HepG2 (cell line): ENCODE results near the gene VWA7. TPM values are rescaled to one million over a fixed set of nuclear protein-coding genes. Genes with fewer than 3 reads are reported as not detected.
A peak's percentile ranks its signal among the peaks of the same experiment; 100 is the strongest.

Experiments
- FOXC1 ChIP-seq: sonication (generic); formaldehyde crosslinking; IDR thresholded peaks from 2 replicates; pipeline ENCODE4 v1.8.0; 2022; ENCODE audit warnings: mild to moderate bottlenecking, missing genetic modification reagents, borderline replicate concordance
- FOXO1 ChIP-seq: sonication (generic); formaldehyde crosslinking; IDR thresholded peaks from 2 replicates; pipeline ENCODE4 v1.4.0; 2020; ENCODE audit warnings: missing genetic modification reagents
- ISL2 ChIP-seq: sonication (generic); formaldehyde crosslinking; IDR thresholded peaks from 2 replicates; pipeline ENCODE4 v1.5.0; 2020; ENCODE audit warnings: missing genetic modification reagents
- ISX ChIP-seq: sonication (generic); formaldehyde crosslinking; conservative IDR thresholded peaks from 2 replicates; pipeline ENCODE4 v1.5.0; 2020; ENCODE audit warnings: missing genetic modification reagents
- KDM3A ChIP-seq: IDR thresholded peaks from 2 replicates; pipeline ENCODE4 v1.6.1; 2018; ENCODE audit warnings: low read depth, missing compliant biosample characterization
- POLR2A ChIP-seq, 2 experiments: IDR thresholded peaks; 2 replicates each; pipeline ENCODE4 v1.6.1; 2011; ENCODE audit warnings: low read depth in 2 of 2, low read length in 2 of 2, mild to moderate bottlenecking in 1 of 2, moderate library complexity in 1 of 2; ENCODE audit not compliant: insufficient read depth in 1 of 2
- POLR2G ChIP-seq: fragments of 200-400 bp; formaldehyde crosslinking; IDR thresholded peaks from 2 replicates; pipeline ENCODE4 v1.6.1; 2018; ENCODE audit warnings: mild to moderate bottlenecking, low read depth, low read length, moderate library complexity
- RAD21 ChIP-seq: fragments of 450-650 bp; formaldehyde crosslinking; IDR thresholded peaks from 2 replicates; pipeline ENCODE4 v1.5.0; 2020; ENCODE audit warnings: mild to moderate bottlenecking
- REXO4 ChIP-seq: sonication (generic); formaldehyde crosslinking; IDR thresholded peaks from 2 replicates; pipeline ENCODE4 v1.8.0; 2022; ENCODE audit warnings: missing genetic modification reagents, mild to moderate bottlenecking, borderline replicate concordance
- RXRA ChIP-seq: sonication (generic); formaldehyde crosslinking; IDR thresholded peaks from 2 replicates; pipeline ENCODE4 v1.5.1; 2020; ENCODE audit warnings: missing genetic modification reagents
- SMC3 ChIP-seq: IDR thresholded peaks from 2 replicates; pipeline ENCODE4 v1.6.1; 2011; ENCODE audit warnings: low read length, improper control_type of control experiment
- SRF ChIP-seq: IDR thresholded peaks from 2 replicates; pipeline ENCODE4 v1.6.1; 2011; ENCODE audit warnings: mild to moderate bottlenecking, low read depth, low read length, moderate library complexity
- TARDBP ChIP-seq: sonication (generic); formaldehyde crosslinking; IDR thresholded peaks from 2 replicates; pipeline ENCODE4 v1.8.0; 2022; ENCODE audit warnings: mild to moderate bottlenecking, missing genetic modification reagents
- TFE3 ChIP-seq: IDR thresholded peaks from 2 replicates; pipeline ENCODE4 v1.6.1; 2016
- TSC22D2 ChIP-seq: sonication (generic); formaldehyde crosslinking; IDR thresholded peaks from 2 replicates; pipeline ENCODE4 v1.5.1; 2020; ENCODE audit warnings: missing genetic modification reagents, mild to moderate bottlenecking, borderline replicate concordance
- ZGPAT ChIP-seq: IDR thresholded peaks from 2 replicates; pipeline ENCODE4 v1.6.1; 2016; ENCODE audit warnings: mild to moderate bottlenecking
- ZNF883 ChIP-seq: sonication (generic); formaldehyde crosslinking; IDR thresholded peaks from 2 replicates; pipeline ENCODE4 v1.5.1; 2020; ENCODE audit warnings: mild to moderate bottlenecking, missing genetic modification reagents; ENCODE audit errors: not compliant biosample characterization
- polyA plus RNA-seq, 8 experiments: library from polyadenylated mRNA; depleted of rRNA in 3 of 8; stranded (reverse) in 7 of 8; unstranded in 1 of 8; fragments of >200 nt; fragmentation: Illumina TruSeq in 4 of 8; extraction: Trizol in 4 of 8; gene quantifications; 2 replicates each; pipeline versions ENCODE4 v1.2.1 to v1.2.3, GENCODE V29; 2011 to 2016; ENCODE audit warnings: low read depth in 4 of 8, missing spikeins in 1 of 8, mixed read lengths in 1 of 8; ENCODE audit not compliant: insufficient read depth in 1 of 8
- total RNA-seq, 5 experiments: library from RNA; depleted of rRNA; stranded (reverse); fragments of >200 nt; fragmentation: Illumina TruSeq; extraction: Trizol; gene quantifications; 2 replicates each; pipeline ENCODE4 v1.2.3, GENCODE V29; 2016; ENCODE audit warnings: low read depth in 1 of 5
- TF ChIP-seq, protein P1 (sequence below): sonication (generic); IDR thresholded peaks from 2 replicates; pipeline ENCODE4 v1.6.1; 2016; ENCODE audit warnings: low read depth, borderline replicate concordance
- TF ChIP-seq, protein P2 (sequence below), 2 experiments: sonication (generic) in 1 of 2; formaldehyde crosslinking in 1 of 2; IDR thresholded peaks; 2 replicates each; pipeline versions ENCODE4 v1.4.0 to v1.6.1; 2016 to 2020; ENCODE audit warnings: borderline replicate concordance in 1 of 2, low read depth in 1 of 2, mild to moderate bottlenecking in 1 of 2, missing genetic modification reagents in 1 of 2
- TF ChIP-seq, protein P3 (sequence below): IDR thresholded peaks from 2 replicates; pipeline ENCODE4 v1.6.1; 2016; ENCODE audit warnings: low read depth

The VWA7 gene
- total and polyA plus RNA-seq, 2 of the 13 experiments (the other 11 are each of a cell fraction or from before 2014, with no cell fraction given), result 0.86 to 3.3 TPM

DNA sequence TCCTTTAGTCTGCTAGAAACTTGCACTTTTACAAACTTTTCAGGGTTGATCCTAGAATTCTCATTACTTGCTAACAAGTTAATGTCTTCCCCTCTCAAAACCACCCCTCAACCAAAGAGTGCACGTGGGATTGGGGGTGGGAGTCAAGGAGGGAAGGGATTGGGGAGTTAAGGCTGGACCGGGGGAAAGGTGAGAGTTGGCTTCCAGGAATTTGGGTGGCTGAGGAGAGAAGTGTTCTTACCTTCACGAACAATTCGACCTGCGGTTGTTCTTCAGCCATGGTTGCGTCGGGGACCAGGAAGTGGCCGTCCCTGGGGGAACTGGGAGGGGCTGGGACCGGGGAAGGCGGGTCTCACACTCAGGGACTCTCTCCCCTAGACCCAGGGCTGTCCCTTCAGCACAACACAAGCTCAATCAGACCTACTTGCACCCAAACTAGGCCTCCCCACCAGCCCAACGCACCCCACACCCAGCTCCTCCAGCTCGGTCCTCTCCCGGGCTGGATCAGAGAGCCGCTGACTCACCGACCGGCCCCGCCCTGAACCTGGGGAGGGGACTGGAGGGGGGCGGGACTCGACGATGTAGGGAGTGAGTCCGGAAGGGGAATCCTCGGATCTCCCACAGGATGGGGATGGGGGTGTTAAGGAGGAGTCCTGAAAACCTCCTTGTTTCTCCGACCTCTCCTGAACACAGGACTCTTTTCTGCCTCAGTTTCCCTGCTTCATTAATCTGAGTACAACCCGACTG is 40.9 kb downstream of the VWA7 start, which contains the start of gene CLIC1 (continued):
- TF ChIP-seq TSC22D2 (CRISPR knock-in tag), result peak; percentile 55; the same call in 1 of the 2 replicates
- TF ChIP-seq POLR2A (IDR thresholded peaks at IDR 0.05; ENCODE audit: insufficient read depth in 1 of 2, low read depth in 2 of 2, low read length in 2 of 2), result peak in 1 of 2 experiments; percentile 68; a peak in 2 of 4 replicates
- TF ChIP-seq POLR2G, result peak; percentile 95
- peak; percentile 55; the same call in 1 of the 2 replicates for TF ChIP-seq TFE3 (CRISPR knock-in tag)
- TF ChIP-seq ZNF883 (CRISPR knock-in tag), result peak; percentile 35
- peak; percentile 86 for TF ChIP-seq KDM3A (CRISPR knock-in tag)
- TF ChIP-seq, protein P1, sequence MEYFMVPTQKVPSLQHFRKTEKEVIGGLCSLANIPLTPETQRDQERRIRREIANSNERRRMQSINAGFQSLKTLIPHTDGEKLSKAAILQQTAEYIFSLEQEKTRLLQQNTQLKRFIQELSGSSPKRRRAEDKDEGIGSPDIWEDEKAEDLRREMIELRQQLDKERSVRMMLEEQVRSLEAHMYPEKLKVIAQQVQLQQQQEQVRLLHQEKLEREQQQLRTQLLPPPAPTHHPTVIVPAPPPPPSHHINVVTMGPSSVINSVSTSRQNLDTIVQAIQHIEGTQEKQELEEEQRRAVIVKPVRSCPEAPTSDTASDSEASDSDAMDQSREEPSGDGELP, result peak; percentile 37; the same call in 1 of the 2 replicates
- peak; percentile 93 for TF ChIP-seq ZGPAT (CRISPR knock-in tag)
- TF ChIP-seq TARDBP (CRISPR knock-in tag), result 0 out of 2 replicates have a peak, but pooled peaks have one; percentile 58
- TF ChIP-seq, protein P2, sequence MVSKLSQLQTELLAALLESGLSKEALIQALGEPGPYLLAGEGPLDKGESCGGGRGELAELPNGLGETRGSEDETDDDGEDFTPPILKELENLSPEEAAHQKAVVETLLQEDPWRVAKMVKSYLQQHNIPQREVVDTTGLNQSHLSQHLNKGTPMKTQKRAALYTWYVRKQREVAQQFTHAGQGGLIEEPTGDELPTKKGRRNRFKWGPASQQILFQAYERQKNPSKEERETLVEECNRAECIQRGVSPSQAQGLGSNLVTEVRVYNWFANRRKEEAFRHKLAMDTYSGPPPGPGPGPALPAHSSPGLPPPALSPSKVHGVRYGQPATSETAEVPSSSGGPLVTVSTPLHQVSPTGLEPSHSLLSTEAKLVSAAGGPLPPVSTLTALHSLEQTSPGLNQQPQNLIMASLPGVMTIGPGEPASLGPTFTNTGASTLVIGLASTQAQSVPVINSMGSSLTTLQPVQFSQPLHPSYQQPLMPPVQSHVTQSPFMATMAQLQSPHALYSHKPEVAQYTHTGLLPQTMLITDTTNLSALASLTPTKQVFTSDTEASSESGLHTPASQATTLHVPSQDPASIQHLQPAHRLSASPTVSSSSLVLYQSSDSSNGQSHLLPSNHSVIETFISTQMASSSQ (IDR thresholded peaks at IDR 0.05; ENCODE audit: low read depth), result peak; percentile 37
- TF ChIP-seq, protein P2 (CRISPR knock-in tag; IDR thresholded peaks at IDR 0.05; ENCODE audit: borderline replicate concordance), result peak; percentile 49; the same call in 1 of the 2 replicates
- 0 out of 2 replicates have a peak, but pooled peaks have one; percentile 41 for TF ChIP-seq RAD21
- TF ChIP-seq ISX, result no peak
- peak; percentile 48; the same call in 1 of the 2 replicates for TF ChIP-seq RXRA (CRISPR knock-in tag)
- TF ChIP-seq SMC3, result no peak
- no peak for TF ChIP-seq REXO4
- TF ChIP-seq FOXC1 (CRISPR knock-in tag), result peak; percentile 93
- peak; percentile 46; the same call in 1 of the 2 replicates for TF ChIP-seq FOXO1 (CRISPR knock-in tag)
- no peak for TF ChIP-seq SRF
- TF ChIP-seq ISL2, result peak; percentile 19; the same call in 1 of the 2 replicates
- TF ChIP-seq, protein P3, sequence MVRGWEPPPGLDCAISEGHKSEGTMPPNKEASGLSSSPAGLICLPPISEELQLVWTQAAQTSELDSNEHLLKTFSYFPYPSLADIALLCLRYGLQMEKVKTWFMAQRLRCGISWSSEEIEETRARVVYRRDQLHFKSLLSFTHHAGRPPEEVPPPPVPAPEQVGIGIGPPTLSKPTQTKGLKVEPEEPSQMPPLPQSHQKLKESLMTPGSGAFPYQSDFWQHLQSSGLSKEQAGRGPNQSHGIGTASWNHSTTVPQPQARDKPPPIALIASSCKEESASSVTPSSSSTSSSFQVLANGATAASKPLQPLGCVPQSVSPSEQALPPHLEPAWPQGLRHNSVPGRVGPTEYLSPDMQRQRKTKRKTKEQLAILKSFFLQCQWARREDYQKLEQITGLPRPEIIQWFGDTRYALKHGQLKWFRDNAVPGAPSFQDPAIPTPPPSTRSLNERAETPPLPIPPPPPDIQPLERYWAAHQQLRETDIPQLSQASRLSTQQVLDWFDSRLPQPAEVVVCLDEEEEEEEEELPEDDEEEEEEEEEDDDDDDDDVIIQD (CRISPR knock-in tag), result peak; percentile 82; the same call in 1 of the 2 replicates
